Activated naive CD8-positive, alpha-beta T cell treated with anti-CD3 and anti-CD28 coated beads for 36 hours (primary cell): ENCODE results near the gene POLR2A. TPM values are rescaled to one million over a fixed set of nuclear protein-coding genes. Genes with fewer than 3 reads are reported as not detected.

Experiments used
- DNase-seq: peaks from one replicate; pipeline ENCODE4 v3.0.0; 2021
- H3K27ac Mint-ChIP-seq: one replicate; pipeline ENCODE4 v1.8.0; 2022; ENCODE audit warnings: mild to moderate bottlenecking, moderate library complexity, mixed read lengths
- H3K27me3 Mint-ChIP-seq: one replicate; pipeline ENCODE4 v1.8.0; 2022; ENCODE audit warnings: mild to moderate bottlenecking, mixed read lengths
- H3K36me3 Mint-ChIP-seq: one replicate; pipeline ENCODE4 v1.8.0; 2021; ENCODE audit warnings: mild to moderate bottlenecking, mixed read lengths
- H3K4me1 Mint-ChIP-seq: one replicate; pipeline ENCODE4 v1.8.0; 2021; ENCODE audit warnings: mixed read lengths
- H3K4me3 Mint-ChIP-seq: one replicate; pipeline ENCODE4 v1.8.0; 2022; ENCODE audit warnings: mild to moderate bottlenecking, moderate library complexity, mixed read lengths
- H3K9me3 Mint-ChIP-seq: one replicate; pipeline ENCODE4 v1.8.0; 2022; ENCODE audit warnings: mixed read lengths
- total RNA-seq, 2 experiments: library from RNA; stranded (reverse); gene quantifications; one replicate each; pipeline ENCODE4 v1.2.3, GENCODE V29; 2021

Gene POLR2A
- total RNA-seq, 2 experiments from 2014 or later, result 198 to 200 TPM

DNA sequence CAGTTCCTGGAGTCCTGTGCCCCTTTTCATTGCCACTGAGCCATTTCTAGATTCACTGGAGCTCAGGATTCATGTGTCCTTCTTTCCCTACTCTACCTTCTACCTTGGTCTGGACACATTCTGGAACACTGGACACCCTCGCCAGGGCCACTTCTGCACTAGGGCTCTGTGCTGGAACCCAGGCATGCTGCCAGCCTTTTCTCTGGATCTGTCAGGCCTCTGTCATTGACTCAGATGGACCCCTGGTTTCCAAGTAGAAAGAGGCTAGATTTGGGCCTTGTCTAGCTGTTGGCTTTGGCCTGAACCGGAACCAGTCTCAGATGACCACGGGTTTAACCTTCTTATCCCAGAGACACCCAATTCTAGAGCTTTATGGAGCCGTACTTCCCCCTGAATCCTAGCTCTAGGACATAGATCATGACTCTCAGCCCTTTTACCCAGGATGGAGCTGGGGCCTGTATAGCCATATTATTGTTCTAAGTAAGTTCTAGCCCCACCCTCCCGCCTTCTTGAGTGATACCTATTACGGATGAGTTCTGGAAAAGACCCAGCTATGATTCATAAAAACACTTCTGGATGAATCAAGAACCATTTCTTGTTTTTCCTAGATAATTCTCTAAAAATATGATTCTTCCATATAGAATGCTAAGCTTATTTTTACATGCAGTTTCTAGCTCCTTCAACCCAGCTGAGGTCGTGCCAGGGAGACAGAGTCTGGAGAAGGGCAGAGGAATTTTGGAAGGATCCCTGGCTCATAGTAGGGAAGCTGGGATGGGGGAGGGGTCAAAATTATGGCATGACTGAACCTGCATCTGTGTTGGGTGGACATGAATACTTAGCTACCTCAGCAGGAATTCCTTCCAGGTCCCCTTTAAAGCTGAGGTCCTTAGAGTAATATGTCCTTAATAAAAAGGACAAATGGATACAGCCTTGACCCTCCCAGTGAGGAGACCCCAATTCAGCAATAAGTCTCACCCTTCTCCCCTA lies 40.4 kb upstream of the POLR2A start:
- H3K27me3 Mint-ChIP-seq, result peaks cover 80% of the 10 kb centered on the region

DNA sequence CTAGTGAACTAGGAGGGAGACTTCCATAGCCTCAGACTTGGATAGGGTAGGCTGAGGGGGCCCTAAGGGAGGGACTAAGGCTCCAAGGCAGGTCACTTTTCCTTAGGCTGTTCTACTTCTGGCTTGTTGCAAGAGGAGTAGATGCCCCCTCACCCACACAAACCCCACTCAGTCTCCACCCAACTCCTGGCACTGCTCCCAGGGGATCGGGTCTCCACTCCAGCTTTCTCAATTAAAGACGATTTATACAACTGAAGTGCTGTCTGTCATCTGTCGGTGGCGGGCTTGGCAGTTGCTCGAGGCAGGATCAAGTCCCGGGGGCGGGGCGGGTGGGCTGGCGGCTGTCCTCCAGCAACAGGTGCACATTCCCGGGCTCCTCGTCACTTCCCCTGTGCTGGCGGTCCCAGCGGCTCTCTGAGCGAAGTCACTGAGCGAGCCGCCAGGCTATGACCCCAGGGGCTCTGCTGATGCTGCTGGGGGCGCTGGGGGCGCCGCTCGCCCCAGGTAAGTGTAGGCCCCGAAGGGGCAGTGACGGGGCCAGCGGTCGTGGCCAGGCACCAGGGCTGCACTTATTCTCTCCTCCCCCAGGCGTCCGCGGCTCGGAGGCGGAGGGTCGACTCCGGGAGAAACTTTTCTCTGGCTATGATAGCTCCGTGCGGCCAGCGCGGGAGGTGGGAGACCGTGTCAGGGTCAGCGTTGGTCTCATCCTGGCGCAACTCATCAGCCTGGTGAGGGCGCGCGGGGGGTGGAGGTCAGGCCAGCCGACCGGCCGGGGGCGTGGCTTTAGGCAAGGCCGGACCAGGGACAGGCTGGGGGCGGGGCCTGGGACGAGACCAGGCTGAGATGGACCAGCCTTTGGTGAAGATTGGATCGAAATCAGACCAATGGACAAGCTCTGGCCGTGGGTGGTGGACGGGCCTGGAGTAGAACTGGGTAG lies 39.2 kb upstream of the POLR2A start, which contains the start of gene CHRNB1:
Gene CHRNB1, plus strand, starts transcription at position 380 of the 937 bp plus-strand sequence. Its CDS starts 67 bp downstream, at position 447.
- peaks cover 73% of the 10 kb centered on the region for H3K27me3 Mint-ChIP-seq
- no peaks in the 10 kb centered on the region for H3K9me3 Mint-ChIP-seq
- peaks cover 14% of the 10 kb centered on the region for H3K36me3 Mint-ChIP-seq
- peaks cover 25% of the 10 kb centered on the region for H3K4me1 Mint-ChIP-seq
- H3K27ac Mint-ChIP-seq, result no peak within 1 kb of the TSS
- peak; percentile 20 for DNase-seq
- H3K4me3 Mint-ChIP-seq, result peak within 1 kb of the TSS; percentile 66

More for the DNA sequence above, 40.4 kb upstream of the POLR2A start:
- H3K4me3 Mint-ChIP-seq, result no peak overlapping the region
- no peak overlapping the region for H3K27ac Mint-ChIP-seq
- peaks cover 30% of the 10 kb centered on the region for H3K4me1 Mint-ChIP-seq
- H3K36me3 Mint-ChIP-seq, result peaks cover 9% of the 10 kb centered on the region
- DNase-seq, result no peak
- H3K9me3 Mint-ChIP-seq, result no peaks in the 10 kb centered on the region

DNA sequence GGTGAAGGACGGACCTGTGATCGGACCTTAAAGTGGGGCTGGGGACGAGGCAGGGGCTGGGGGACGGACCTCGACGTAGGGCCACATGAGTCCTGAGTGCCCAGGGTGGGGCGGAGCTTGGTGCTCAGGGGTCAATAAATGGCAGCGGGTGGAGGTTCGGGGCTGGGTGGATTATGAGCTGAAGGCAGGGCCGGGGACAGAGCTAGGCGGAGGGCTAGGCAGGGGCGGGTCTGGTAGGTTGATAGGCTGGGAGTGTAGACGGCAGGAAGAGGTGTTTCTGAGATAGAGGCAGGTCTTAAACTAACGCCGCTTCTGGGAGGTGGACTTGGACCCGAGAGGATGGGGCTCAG lies 38.6 kb upstream of the POLR2A start:
- H3K4me1 Mint-ChIP-seq, result peaks cover 21% of the 10 kb centered on the region
- H3K27me3 Mint-ChIP-seq, result peaks cover 66% of the 10 kb centered on the region

DNA sequence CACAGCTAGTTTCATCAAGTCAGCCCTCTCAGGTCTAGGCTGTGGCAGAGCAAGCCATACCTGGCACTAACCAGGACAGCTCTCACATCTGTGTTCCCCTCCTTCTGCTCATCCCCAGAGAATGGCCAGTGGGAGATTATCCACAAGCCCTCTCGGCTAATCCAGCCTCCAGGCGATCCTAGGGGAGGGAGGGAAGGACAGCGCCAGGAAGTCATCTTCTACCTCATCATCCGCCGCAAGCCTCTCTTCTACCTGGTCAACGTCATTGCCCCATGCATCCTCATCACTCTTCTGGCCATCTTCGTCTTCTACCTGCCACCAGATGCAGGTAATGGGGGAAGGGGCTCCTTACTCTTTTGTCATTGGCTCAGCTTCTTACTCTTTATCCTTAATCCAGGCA lies 35.7 kb upstream of the POLR2A start:
- Mint-ChIP-seq H3K27me3 (peaks cover 40% of the 10 kb centered on the region), H3K4me1 (peaks cover 18% of the 10 kb centered on the region), H3K36me3 (peaks cover 14% of the 10 kb centered on the region), H3K27ac (no peak overlapping the region), H3K9me3 (no peaks in the 10 kb centered on the region), H3K4me3 (no peak overlapping the region)
- no peak for DNase-seq

More for the DNA sequence above, 38.6 kb upstream of the POLR2A start:
- DNase-seq, result peak; percentile 42
- no peaks in the 10 kb centered on the region for H3K9me3 Mint-ChIP-seq
- H3K36me3 Mint-ChIP-seq, result peaks cover 14% of the 10 kb centered on the region
- H3K27ac Mint-ChIP-seq, result no peak overlapping the region
- peak overlapping the region; percentile 66 for H3K4me3 Mint-ChIP-seq

DNA sequence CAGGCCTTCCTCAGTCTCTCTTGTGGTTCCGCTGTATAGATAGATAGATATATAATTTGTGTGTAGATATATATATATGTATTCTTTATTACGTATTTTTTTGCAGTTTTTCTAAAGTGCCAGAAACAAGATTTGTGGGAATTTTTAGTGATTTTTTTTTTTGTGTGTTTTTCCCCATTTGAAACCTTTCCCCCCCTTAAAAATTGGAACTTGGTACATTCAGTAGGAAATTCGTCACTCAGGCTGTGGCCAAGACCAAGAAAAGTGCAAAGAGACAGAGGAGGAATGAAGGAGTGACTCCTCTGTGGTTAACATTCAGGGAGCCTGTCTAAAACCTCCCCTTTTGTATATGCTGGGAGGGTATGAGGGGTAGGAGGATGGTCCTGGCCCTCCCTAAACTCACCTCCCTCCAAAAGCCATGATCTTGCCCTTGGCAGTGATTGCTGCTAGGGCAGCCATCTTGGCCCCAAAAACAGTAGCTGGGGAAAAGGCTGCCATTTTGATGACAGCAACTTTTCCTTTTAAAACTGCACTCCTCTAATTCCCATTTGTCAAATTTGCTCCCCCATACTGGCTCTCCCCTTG lies 24.1 kb upstream of the POLR2A start:
- Mint-ChIP-seq H3K27me3 (no peaks in the 10 kb centered on the region), H3K27ac (no peak overlapping the region), H3K9me3 (no peaks in the 10 kb centered on the region), H3K36me3 (peaks cover 20% of the 10 kb centered on the region), H3K4me3 (no peak overlapping the region), H3K4me1 (peaks cover 12% of the 10 kb centered on the region)
- DNase-seq, result no peak

DNA sequence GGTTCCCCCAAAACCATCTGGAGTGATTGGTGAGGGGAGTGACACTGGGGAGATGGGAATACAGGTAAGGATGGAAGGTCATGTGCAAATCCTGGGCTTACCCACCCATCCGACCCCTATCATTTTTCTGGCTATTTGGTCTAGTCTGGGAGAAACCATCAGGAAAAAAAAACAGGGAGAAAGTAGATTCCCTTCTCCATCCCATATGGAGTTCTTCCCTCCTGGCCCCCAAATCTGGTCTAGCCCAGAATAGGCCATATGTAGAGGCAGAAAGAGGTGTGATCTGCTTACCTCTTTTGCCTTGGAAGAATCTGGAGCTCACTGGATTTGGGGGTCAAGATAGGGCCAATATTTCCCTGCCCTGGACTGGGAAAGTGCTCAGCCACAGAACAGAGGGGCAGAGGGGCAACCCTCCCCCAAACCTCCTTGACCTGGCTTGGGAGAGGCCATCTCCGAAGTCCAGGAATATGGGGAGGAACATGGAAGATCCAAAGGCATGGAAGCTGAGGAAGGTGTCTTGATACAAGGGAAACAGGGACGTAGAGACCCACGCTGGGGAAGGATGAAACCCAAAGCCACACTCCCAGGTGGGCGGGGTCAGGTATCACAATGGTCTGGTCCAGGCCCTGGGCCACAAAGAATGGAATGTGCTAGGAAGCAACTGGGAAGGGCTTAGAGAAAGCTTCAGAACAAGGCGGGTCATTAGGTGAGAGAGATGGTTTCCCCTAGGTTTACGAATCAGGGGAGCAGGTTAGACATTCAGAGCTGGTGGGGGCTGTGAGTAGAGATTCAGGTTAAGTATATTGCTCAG lies 23.1 kb upstream of the POLR2A start:
- no peak for DNase-seq
- peaks cover 20% of the 10 kb centered on the region for H3K36me3 Mint-ChIP-seq
- H3K27me3 Mint-ChIP-seq, result no peaks in the 10 kb centered on the region
- no peak overlapping the region for H3K4me3 Mint-ChIP-seq
- H3K27ac Mint-ChIP-seq, result no peak overlapping the region
- peaks cover 10% of the 10 kb centered on the region for H3K4me1 Mint-ChIP-seq
- H3K9me3 Mint-ChIP-seq, result no peaks in the 10 kb centered on the region

DNA sequence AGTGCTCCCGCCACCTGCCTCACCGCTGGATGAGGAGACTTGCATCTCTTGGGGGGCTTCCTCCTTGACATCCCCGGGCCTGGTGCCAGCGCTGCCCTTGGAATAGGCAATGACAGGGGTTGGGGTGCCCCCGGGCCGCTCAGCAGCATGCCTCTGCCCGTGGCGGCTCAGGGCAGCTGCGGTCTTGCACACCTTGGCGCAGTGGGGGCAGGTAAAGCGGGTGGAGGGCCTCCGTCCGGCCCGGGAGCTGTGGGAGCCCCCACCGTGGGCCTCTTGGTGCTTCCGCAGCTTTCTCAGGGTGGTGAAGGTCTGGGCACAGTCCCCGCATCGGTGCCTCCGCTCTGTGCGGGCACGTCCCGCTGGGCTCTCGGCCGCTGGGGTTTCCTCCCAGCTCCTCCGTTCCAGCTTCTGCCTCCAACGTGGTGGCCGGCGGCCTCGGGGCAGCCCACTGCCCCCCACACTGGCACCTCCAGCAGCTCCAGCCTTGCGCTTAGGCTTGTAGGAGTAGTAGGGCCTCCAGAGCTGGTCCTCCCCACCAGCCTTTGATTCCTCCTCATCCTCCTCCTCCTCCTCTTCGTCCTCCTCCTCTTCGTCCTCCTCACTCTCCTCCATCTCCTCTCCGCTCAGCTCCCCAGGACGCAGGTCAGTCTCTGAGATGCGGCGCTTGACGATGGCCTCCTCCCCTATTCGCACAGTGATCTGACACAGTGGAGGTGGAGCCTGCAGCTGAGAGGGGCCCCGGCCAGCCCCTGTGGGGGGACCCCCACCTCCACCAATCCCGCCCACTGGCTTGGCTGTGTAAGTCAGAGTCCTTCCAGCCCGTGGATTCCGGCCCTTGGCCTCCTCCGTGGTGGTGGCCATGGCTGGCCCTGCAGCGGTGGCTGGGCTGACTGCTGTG lies 21.4 kb upstream of the POLR2A start:
- peaks cover 15% of the 10 kb centered on the region for H3K36me3 Mint-ChIP-seq

DNA sequence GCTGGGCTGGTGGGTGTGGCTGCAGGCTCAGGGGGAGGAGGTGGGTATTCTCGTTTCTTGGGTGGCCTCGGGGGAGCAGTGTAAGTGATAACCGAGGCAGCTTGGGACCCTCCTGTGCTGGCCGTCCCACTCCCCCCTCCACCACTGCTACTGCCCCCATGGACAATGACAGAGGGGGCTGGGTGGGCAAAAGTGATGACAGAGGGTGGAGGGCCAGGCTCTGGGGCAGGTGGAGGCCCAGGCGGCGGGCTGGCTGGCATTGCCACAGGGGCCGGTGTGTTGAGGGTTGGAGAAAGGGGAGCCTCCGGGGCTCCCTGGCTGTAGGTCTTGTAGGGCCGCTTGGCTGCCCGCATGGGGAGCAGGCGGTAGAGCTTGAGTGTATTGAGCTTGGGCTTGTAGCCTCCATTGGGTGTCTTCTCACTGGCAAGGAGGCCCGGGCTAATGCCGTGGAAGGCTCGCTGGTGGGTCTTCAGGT lies 20.8 kb upstream of the POLR2A start:
- Mint-ChIP-seq H3K36me3 (peaks cover 17% of the 10 kb centered on the region), H3K4me3 (no peak overlapping the region), H3K4me1 (peaks cover 16% of the 10 kb centered on the region), H3K27ac (no peak overlapping the region), H3K27me3 (no peaks in the 10 kb centered on the region), H3K9me3 (no peaks in the 10 kb centered on the region)
- DNase-seq, result no peak

More for the DNA sequence above, 21.4 kb upstream of the POLR2A start:
- Mint-ChIP-seq H3K4me1 (peaks cover 13% of the 10 kb centered on the region), H3K27me3 (no peaks in the 10 kb centered on the region), H3K4me3 (no peak overlapping the region), H3K9me3 (no peaks in the 10 kb centered on the region), H3K27ac (no peak overlapping the region)
- DNase-seq, result no peak

DNA sequence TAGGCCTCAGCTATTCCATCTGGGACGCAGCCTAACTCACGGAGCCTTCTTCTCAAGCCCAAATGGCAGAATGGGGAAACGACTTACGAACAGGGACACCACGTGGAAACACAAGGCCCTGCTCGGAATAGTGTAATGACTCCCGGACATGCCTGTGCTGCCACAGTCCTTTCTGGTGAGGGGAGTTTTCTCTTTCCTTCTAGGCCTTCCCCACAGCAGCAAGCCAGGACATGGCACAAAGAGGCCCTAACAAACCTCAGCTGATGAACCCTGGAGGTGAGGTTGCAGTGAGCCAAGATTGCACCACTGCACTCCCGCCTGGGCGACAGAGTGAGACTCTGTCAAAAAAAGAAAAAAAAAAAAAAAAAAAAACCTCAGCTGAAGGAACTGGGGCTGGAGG lies 20.1 kb upstream of the POLR2A start:
- DNase-seq, result no peak
- peaks cover 15% of the 10 kb centered on the region for H3K36me3 Mint-ChIP-seq
- H3K4me1 Mint-ChIP-seq, result peaks cover 20% of the 10 kb centered on the region
- no peak overlapping the region for H3K4me3 Mint-ChIP-seq
- H3K9me3 Mint-ChIP-seq, result no peaks in the 10 kb centered on the region
- no peak overlapping the region for H3K27ac Mint-ChIP-seq
- H3K27me3 Mint-ChIP-seq, result no peaks in the 10 kb centered on the region

DNA sequence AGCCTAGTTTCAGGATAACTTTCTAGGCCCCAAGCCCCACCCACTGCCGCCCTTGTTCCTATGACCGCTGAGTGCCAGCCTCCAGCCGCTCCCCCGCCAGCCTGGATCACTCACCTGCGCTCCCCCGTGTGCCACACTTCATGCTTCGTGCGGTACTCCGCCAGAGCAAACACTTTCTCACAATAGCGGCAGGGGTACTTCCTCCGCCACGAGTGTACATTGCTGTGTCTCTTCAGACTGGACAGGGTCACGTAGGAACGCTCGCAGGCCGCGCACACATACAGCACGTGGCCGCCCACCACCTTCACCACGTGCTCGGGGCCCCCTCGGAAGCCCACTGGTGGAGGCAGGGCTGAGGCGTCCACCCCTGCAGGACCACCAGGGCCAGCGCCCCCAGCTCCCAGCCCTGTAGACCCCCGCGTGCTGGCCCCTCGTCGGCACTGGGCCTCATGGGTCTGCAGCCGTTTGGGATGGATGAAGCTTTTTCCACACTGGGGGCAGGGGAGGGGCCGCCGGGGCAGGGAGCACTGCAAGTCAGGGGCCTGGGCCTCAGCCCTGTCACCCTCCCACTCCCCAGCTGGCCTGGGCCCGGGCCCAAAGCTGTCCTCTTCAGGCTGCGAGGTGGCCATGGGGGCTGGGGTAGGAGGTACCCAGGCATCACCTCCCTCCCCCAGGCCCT lies 18.4 kb upstream of the POLR2A start:
- H3K4me1 Mint-ChIP-seq, result peaks cover 20% of the 10 kb centered on the region
- no peaks in the 10 kb centered on the region for H3K27me3 Mint-ChIP-seq
- H3K4me3 Mint-ChIP-seq, result no peak overlapping the region

DNA sequence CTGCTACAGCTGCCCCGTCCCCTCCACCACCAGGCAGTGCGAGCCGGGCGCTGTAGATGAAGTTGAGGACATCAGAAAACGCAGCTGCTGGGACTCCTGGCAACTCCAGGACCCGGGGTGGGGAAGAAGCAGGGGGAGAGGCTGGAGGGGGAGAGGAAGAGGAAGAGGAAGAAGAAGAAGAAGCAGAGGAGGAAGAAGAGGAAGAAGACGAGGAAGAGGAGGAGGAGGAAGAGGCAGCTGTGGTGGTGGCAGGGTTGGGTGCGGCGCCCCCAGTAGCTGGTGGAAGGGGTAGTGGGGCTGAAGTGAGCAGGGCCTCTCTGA lies 17.9 kb upstream of the POLR2A start:
- Mint-ChIP-seq H3K4me1 (peaks cover 20% of the 10 kb centered on the region), H3K27me3 (no peaks in the 10 kb centered on the region), H3K9me3 (no peaks in the 10 kb centered on the region), H3K36me3 (peaks cover 8% of the 10 kb centered on the region), H3K4me3 (no peak overlapping the region), H3K27ac (peak overlapping the region; percentile 42)
- no peak for DNase-seq

More for the DNA sequence above, 18.4 kb upstream of the POLR2A start:
- Mint-ChIP-seq H3K36me3 (peaks cover 11% of the 10 kb centered on the region), H3K27ac (no peak overlapping the region), H3K9me3 (no peaks in the 10 kb centered on the region)
- no peak for DNase-seq

DNA sequence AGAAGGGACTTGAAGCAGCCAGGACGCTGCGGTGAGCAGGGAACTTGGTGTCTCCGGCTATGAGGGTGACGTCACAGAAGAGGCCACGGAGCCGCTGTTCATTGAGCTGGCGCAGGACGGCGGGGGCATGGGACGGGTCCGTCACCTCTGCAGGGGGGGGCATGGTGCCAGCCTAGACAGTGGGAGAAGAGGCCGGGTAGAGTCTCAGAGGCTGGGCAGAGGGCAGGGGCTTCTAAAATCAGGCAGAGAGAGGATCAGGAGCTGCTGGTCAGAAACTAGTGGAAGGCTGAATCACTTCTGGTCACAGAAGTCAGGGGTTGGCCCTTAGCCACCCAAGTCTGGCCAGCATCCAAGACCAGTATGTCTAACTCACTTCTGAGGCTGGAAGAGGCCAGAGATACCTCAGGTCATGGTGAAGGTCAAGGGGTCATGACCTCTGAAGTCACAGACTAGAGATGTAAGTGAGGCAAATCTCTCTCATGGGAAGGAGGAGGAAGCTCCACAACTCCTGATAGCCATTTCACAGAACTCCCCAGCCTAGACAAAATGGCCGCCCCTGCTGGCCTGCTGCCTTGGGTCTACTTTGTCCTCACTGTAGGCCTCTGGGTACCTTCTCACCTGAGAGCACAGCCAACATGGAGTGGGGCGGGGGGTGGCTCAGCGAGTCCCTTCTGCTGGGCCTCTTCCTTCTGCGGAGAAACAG lies 17.4 kb upstream of the POLR2A start:
- H3K27ac Mint-ChIP-seq, result peak overlapping the region; percentile 74
- peaks cover 24% of the 10 kb centered on the region for H3K4me1 Mint-ChIP-seq
- DNase-seq, result no peak
- H3K27me3 Mint-ChIP-seq, result no peaks in the 10 kb centered on the region
- H3K4me3 Mint-ChIP-seq, result no peak overlapping the region
- peaks cover 5% of the 10 kb centered on the region for H3K36me3 Mint-ChIP-seq
- no peaks in the 10 kb centered on the region for H3K9me3 Mint-ChIP-seq
